ENCODE data around the gene IPCEF1.

Gene IPCEF1

DNA sequence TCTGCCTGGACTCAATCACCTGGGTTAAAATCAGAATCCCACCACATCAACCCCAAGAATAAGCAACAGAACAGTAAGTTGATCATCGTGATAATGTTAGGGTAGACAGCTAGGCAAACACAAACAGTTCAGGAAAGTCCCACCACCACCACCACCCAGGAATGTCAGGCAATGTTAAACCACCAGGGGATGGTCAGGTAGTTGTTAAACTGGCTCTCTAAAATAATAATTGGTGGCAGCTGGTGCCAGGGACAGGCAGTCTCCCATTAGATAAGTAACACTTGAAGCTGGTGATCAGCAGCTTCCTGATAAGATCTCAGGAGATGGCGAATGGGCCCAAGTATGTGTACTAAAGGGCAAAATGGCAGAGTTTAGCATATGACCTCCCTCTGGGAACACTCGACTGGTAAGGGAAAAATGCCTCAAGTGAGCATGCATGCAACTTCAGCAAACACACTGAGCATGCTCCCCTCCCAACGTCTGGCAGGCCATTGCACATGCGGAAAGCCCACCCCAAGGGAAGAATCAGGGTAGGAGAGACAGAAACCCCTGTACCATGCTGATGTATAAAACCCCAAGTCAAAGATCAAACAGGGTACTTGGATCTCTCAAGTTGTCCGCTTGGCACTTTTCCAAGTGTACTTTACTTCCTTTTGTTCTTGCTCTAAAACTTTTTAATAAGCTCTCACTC lies 66.6 kb downstream of the IPCEF1 start:
- DNase-seq: peak; percentile 2 to 39

DNA sequence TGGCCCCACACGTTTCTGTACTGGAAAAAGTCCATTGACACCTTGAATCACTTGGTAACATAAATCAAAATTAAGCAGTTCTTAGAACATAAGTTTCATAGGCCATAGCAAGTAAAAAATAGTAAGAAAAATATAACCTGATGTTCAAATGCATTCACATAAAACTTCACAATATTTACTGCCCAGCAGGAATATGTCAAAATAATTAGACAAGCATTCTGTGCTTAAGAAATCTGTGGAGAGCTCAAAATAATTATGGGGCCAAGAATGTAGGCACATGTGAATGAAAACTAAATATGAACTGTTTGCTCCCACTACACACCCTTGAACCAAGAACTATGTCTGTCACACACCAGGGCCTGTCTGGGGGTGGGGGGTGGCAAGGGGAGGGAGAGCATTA lies 70.8 kb downstream of the IPCEF1 start:
- DNase-seq: no peak

- no peak for DNase-seq
These were observed 72.2 kb downstream of the IPCEF1 start for GRCh38 chr6:154284313-154284853.

DNA sequence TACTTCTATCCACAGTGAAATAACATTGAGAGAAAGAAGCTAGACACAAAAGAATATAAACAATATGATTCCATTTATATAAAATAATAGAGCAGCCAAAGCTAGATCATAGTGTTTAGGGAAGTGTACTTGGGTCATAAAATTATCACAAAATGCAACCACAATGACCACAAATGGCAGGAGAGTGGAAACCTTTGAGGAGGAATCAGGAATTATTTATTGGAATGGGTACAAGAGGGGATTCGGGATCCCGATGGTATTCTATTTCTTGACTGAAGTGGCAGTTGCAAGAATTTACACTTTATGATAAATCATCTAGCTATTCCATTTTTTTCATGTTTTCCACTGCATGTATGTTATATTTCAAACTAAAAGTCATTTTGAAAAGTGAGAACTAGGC lies 76.1 kb downstream of the IPCEF1 start:
- no peak for DNase-seq

GRCh38 chr6:154277629-154278017 lies 79.0 kb downstream of the IPCEF1 start:
- DNase-seq: no peak

DNA sequence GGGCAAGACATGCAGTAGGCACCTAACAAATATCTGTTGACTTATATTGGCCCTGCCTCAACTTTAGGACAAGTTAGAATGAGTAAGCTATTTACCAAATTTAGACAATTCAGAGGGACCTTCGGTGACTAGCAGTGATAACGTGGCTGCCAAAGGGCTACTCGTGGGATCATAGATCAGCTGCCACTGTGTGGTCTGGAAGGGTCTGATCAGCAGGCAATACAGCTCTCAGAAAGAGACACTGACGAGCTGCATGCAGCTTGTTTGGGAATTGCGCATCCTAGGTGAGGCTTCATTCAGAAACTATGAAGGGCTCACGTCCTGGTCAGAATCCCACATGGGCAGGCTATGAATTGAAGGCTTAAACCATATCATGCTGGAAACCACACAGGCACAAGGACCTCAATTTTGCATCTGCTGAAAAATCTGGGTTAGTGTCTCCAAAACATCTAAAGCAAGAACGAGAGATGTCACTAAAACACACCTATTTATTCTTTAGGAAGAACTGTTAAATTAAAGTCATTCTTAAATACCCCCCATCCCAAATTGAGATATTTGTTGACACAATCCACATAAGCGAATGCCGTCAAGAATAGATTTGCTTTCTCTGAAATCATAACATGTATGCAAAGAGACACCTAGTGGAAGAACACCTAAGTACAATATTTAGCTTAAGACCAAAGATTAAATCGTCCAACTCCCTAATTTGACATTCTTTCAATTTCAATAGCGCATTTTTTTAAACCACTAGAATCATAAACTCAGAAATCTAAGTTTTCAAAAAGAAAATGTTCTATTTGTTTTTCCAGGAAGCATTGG lies 79.6 kb downstream of the IPCEF1 start:
- peak; percentile 26 to 64 for DNase-seq

DNA sequence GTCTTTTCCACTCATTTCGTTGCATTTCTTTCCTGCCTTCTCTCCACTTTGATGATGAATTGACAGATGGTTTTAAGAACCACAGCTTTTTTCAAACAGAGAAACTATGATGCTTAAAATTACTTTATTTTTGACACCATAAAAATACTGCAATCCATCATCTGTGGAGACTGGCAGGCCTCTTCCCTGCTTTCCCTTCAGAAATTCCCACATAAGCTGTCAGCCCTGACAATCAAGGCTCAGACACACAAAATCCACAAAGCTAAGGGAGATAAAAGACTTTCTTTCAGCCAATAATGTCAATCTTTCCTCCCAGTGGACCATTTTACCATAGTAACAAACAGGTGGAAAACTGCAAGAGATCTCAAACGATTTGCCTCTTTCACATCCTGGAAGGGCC lies 82.4 kb downstream of the IPCEF1 start:
- no peak for DNase-seq

GRCh38 chr6:154268486-154268885 lies 88.1 kb downstream of the IPCEF1 start:
- no peak for DNase-seq

DNA sequence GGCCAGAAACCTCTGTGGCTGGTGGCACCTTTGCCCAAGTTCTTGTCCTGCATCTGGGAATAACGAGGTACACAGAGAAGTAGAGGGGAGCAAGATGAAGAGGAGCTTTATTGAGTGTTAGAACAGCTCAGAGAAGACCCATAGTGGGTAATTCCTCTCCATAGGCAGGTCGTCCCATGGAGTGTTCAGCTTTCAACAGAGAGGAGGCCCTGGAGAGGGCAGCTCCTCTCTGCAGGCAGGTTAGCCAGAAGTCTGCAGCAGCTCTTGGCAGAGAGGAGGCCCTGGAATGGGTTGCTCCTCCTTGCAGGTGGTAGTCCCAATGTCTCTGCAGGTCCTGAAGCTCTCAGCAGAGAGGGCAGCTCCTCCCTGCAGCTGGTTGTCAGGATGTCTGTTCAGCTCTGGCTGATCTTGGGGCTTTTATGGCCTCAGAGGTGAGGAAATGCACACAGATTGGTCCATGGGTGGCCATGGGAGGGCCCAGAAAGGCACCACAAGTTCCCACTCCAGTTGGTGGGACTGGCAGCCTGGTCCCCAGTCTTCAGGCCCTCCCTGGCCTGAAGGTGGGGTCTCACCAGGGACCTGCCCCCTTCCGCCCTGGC lies 89.0 kb downstream of the IPCEF1 start:
- DNase-seq: no peak

- no peak for DNase-seq
These were observed 90.0 kb downstream of the IPCEF1 start for GRCh38 chr6:154266560-154267099.

GRCh38 chr6:154261688-154262397 lies 94.8 kb downstream of the IPCEF1 start:
- no peak for DNase-seq

- no peak for DNase-seq
These were observed 98.4 kb downstream of the IPCEF1 start for GRCh38 chr6:154258064-154258757.

DNA sequence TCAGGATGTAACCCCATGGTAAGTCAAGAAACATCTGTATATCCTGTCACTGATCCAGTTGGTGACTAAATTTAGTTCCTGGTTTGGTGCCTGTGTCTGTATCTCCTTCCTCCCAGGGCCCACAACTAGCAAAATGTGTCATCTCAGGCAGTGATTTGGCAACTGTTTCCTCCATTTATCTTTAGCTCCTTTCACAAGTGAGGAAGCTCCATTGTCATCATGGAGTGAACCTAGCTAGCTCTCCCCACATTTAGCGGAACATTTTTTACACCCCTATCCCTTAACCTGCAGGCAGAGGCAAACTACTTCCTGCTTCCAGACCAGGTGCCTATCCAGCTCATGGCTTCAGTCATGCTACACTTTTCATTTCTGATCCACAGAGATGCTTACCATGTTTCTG lies 99.5 kb downstream of the IPCEF1 start:
- no peak for DNase-seq

- no peak for DNase-seq
These were observed 103.9 kb downstream of the IPCEF1 start for GRCh38 chr6:154252678-154253077.

DNA sequence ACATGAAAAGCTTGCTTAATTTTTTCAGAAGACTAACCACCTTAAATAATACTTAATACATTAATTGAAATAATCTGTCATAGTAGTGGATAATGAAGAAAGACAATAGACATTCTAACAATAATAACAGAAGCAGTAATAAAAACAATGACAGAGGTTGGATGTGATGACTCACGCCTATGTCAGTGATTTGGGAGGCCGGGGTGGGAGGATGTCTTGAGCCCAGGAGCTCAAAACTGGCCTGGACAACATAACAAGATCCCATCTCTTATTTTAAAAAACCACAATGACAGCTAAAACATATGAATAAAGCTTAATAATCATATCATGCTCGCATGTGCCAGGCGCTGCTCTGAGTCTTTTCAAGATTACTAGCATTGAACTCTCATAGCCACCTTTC lies 105.5 kb downstream of the IPCEF1 start:
- no peak for DNase-seq

GRCh38 chr6:154249499-154250298 lies 106.9 kb downstream of the IPCEF1 start:
- DNase-seq: no peak

DNA sequence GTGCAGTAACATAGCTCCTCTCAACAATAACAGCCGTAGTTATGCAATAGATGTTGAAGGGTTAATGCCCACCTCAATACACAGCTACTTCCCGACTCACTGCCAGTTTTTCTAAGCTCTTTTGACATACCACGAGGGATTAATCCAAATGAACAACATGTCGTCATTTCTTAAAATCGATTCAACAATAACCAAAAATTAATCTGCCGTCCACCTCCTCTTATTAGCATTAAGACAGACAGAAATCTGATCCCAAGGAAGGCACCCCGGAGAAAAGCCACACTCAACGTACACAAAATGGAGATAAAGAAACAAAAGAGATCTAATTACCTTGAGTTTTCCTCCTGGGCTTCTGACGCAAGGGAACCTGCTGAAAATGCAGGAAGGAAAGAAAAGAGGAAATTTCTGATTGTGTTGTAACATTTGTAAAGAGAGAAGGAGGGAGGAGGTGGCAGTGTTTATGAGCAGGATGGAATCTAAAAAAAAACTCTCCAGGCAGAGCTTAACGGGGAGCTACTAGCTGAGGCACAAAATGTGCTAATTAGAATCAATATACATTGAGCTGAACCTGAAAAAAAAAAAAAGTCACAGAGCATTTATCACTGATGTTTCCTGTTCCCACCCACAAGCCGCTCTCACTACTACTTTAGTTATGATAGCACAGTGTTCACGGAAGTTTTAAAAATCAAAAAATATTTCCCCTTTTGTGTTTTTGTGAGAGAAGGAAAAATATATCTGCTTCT lies 109.3 kb downstream of the IPCEF1 start:
- peak; percentile 68 to 87 for DNase-seq

GRCh38 chr6:154246723-154247118 lies 109.9 kb downstream of the IPCEF1 start:
- DNase-seq: no peak

GRCh38 chr6:154245506-154245905 lies 111.1 kb downstream of the IPCEF1 start:
- DNase-seq: no peak

Data from NCI-H524 (cell line).